Progenitor cell of endocrine pancreas (in vitro differentiated cells): ENCODE measurements around the gene RHOF. TPM values are rescaled to one million over a fixed set of nuclear protein-coding genes. Genes with fewer than 3 reads are reported as not detected.
A peak's percentile ranks its signal among the peaks of the same experiment; 100 is the strongest.

Experiments
- DNase-seq: peaks from one replicate; pipeline ENCODE4 v3.0.0; 2021; ENCODE audit warnings: low spot score; ENCODE audit not compliant: unreplicated experiment
- H3K27ac Mint-ChIP-seq: 2 replicates; pipeline ENCODE4 v1.8.0; 2021; ENCODE audit warnings: mild to moderate bottlenecking, moderate library complexity, mixed read lengths
- H3K27me3 Mint-ChIP-seq: 2 replicates; pipeline ENCODE4 v1.8.0; 2021; ENCODE audit warnings: mixed read lengths
- H3K36me3 Mint-ChIP-seq: 2 replicates; pipeline ENCODE4 v1.8.0; 2022; ENCODE audit warnings: mixed read lengths; ENCODE audit not compliant: insufficient read depth
- H3K4me1 Mint-ChIP-seq: 2 replicates; pipeline ENCODE4 v1.8.0; 2021; ENCODE audit warnings: low read depth, mixed read lengths
- H3K4me3 Mint-ChIP-seq: 2 replicates; pipeline ENCODE4 v1.8.0; 2021; ENCODE audit warnings: low read depth, mild to moderate bottlenecking, moderate library complexity, mixed read lengths
- H3K9me3 Mint-ChIP-seq: 2 replicates; pipeline ENCODE4 v1.8.0; 2021; ENCODE audit warnings: low read depth, mixed read lengths
- total RNA-seq: library from RNA; stranded (reverse); gene quantifications from 2 replicates; pipeline ENCODE4 v1.2.1, GENCODE V29; 2021
- TF ChIP-seq, protein P1 (sequence below): fragments of 200-600 bp; sonication (generic); IDR thresholded peaks from one replicate; pipeline ENCODE4 v1.5.0; 2021; ENCODE audit warnings: antibody characterized with exemption, mild to moderate bottlenecking; ENCODE audit not compliant: unreplicated experiment

The RHOF gene
- total RNA-seq, 1 donor from 2014 or later: 36.0 TPM

DNA sequence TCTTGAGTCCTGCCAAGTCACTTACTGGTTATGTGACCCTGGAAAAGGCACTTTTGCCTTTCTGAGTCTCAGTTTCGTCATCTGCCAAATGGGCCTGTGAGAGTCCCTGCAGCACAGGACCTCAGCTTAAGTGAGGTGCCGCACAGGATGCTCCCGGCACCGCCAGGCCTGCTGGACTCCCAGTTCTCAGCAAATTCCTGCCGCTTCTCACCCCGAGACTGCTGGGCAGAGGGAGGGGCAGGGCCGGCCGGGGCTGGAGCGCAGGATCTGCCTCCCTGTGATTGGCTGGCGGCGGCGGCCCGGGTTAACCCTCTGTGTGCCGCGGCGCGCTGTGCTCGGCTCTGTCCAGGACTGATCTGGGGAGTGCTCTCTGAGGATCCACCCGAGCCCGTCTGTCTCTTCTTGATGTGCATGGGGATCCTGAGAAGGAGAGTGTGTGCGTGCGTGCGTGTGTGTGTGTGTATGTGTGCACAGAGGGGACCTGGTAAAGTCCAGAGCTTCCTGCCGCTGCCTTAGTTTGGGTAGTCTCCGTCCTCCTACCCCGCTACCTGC lies 18.9 kb upstream of the RHOF start:
- Mint-ChIP-seq H3K4me3 (peak overlapping the region; percentile 77), H3K36me3 (peaks cover 19% of the 10 kb centered on the region), H3K4me1 (peaks cover 15% of the 10 kb centered on the region), H3K9me3 (no peaks in the 10 kb centered on the region), H3K27me3 (no peaks in the 10 kb centered on the region), H3K27ac (peak overlapping the region; percentile 42)
- DNase-seq: no peak
- TF ChIP-seq, protein P1, sequence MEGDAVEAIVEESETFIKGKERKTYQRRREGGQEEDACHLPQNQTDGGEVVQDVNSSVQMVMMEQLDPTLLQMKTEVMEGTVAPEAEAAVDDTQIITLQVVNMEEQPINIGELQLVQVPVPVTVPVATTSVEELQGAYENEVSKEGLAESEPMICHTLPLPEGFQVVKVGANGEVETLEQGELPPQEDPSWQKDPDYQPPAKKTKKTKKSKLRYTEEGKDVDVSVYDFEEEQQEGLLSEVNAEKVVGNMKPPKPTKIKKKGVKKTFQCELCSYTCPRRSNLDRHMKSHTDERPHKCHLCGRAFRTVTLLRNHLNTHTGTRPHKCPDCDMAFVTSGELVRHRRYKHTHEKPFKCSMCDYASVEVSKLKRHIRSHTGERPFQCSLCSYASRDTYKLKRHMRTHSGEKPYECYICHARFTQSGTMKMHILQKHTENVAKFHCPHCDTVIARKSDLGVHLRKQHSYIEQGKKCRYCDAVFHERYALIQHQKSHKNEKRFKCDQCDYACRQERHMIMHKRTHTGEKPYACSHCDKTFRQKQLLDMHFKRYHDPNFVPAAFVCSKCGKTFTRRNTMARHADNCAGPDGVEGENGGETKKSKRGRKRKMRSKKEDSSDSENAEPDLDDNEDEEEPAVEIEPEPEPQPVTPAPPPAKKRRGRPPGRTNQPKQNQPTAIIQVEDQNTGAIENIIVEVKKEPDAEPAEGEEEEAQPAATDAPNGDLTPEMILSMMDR: peak; percentile 19

DNA sequence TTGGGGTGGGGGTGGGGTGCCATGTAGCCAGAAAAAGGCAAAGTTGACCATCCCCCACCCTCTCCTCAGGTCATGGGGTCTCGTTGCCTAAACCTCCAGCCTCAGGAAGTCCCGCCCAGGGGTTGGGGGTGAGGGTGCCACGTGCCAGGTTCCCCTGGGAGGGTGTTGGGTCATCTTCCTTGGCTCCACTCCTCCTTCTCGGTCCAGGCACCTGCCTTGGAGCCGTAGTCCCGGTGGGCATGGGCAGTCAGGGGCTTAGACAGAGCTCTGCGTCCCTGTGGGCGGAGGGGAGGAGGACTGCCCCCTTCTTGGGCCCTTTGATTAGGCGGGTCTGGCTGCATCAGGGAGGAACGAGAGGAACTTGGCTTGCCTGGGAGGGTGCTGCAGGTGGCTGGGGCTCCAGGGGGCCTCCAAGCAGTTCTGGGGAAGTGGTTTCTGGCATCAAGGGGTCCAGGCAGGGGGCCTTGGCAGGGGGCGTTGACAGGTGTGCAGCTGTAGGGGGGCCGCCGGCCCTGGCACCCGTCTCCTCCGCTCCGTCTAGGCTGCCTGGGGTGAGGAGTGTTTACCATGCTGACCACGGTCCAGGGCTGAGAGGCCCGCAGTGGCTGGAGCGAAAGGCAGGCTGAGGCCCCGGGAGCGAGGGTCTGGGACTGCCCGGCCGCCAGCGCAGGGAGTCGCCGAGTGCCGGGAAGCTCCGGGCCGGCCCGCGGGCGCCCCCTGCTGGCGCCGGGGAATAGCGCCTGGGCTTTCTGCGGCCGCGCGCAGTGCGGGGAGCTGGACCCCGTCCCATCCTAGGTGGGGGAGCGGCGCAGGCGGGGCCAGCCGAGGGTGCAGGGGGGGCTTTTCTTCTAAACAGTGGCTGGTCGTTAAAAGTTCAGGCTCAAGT lies 18.2 kb upstream of the RHOF start:
- no peaks in the 10 kb centered on the region for H3K27me3 Mint-ChIP-seq
- peaks cover 19% of the 10 kb centered on the region for H3K36me3 Mint-ChIP-seq
- peaks cover 18% of the 10 kb centered on the region for H3K4me1 Mint-ChIP-seq
- peak; percentile 84 for DNase-seq
- TF ChIP-seq, protein P1: peak; percentile 100
- no peak overlapping the region for H3K27ac Mint-ChIP-seq
- peak overlapping the region; percentile 77 for H3K4me3 Mint-ChIP-seq
- H3K9me3 Mint-ChIP-seq: no peaks in the 10 kb centered on the region

DNA sequence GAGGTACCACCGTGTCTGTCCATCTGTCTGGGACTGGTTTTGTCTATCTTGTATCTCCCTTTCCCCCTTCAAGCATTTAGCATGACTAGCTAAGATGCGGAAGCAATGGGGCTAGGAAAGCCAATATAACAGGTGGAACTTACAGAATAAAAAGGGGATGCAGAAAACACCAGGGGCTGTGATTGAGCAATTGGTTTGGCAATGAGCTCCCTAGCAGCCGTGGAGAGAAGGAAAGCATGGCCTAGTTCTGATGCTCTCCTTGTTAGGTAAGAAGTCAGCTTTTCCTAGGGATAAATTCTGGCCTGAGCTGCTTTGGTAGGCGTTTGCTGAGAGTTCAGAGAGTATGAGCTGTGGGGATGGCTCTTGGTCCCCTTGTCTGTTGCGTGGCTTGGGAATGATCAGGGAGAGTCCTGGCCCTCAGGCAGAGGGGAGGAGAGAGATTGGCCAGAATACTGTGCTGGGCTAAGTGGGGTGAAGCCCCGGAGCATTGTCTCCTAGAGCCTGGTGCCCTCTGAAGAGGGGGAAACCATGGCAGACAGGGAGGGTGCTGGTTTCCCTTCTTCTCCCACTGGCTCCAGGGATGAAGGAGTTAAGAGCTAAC lies 17.4 kb upstream of the RHOF start:
- Mint-ChIP-seq H3K4me1 (peaks cover 26% of the 10 kb centered on the region), H3K4me3 (peak overlapping the region; percentile 65), H3K27me3 (no peaks in the 10 kb centered on the region), H3K27ac (no peak overlapping the region), H3K36me3 (peaks cover 15% of the 10 kb centered on the region), H3K9me3 (no peaks in the 10 kb centered on the region)
- DNase-seq: no peak
- TF ChIP-seq, protein P1: no peak

DNA sequence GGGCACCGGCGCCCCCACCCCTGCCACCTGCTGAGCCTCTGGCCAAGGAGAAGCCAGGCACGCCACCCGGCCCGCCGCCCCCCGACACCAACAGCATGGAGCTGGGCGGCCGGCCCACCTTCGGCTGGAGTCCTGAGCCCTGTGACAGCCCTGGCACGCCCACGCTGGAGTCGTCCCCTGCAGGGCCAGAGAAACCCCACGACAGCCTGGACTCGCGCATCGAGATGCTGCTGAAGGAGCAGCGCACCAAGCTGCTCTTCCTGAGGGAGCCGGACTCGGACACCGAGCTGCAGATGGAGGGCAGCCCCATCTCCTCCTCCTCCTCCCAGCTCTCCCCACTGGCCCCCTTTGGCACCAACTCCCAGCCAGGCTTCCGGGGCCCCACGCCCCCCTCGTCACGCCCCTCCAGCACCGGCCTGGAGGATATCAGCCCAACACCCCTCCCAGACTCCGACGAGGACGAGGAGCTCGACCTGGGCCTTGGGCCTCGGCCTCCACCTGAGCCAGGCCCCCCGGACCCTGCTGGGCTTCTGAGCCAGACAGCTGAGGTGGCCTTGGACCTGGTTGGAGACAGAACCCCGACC lies 16.8 kb upstream of the RHOF start:
- H3K9me3 Mint-ChIP-seq: no peaks in the 10 kb centered on the region
- TF ChIP-seq, protein P1: no peak
- H3K27ac Mint-ChIP-seq: no peak overlapping the region
- no peak for DNase-seq
- no peak overlapping the region for H3K4me3 Mint-ChIP-seq
- peaks cover 13% of the 10 kb centered on the region for H3K36me3 Mint-ChIP-seq
- H3K4me1 Mint-ChIP-seq: peaks cover 29% of the 10 kb centered on the region
- no peaks in the 10 kb centered on the region for H3K27me3 Mint-ChIP-seq

DNA sequence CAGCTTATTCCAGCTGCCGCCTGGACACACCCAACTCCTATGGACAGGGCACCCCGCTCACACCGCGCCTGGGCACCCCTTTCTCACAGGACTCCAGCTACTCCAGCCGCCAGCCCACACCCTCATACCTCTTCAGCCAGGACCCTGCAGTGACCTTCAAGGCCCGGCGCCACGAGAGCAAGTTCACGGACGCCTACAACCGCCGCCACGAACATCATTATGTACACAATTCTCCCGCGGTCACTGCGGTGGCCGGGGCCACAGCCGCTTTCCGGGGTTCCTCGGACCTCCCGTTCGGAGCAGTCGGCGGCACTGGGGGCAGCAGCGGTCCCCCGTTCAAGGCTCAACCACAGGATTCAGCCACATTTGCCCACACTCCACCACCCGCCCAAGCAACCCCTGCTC lies 16.2 kb upstream of the RHOF start:
- Mint-ChIP-seq H3K4me1 (peaks cover 29% of the 10 kb centered on the region), H3K9me3 (no peaks in the 10 kb centered on the region), H3K36me3 (peaks cover 13% of the 10 kb centered on the region), H3K27me3 (no peaks in the 10 kb centered on the region), H3K27ac (no peak overlapping the region), H3K4me3 (no peak overlapping the region)
- DNase-seq: no peak
- TF ChIP-seq, protein P1: no peak
